ENCODE results near the gene KIF3B.
A peak's percentile ranks its signal among the peaks of the same experiment; 100 is the strongest.

The KIF3B gene

GRCh38 chr20:32294071-32294470, 16.6 kb downstream of the KIF3B start:
- no peak overlapping the region for H3K4me3 ChIP-seq (ENCODE audit: low read length)
- DNase-seq (ENCODE audit: low read depth), result no peak
- no peak for TF ChIP-seq CTCF (IDR thresholded peaks at IDR 0.05; ENCODE audit: insufficient read depth, low read depth, low read length, missing control alignments)

GRCh38 chr20:32296412-32296811, 19.0 kb downstream of the KIF3B start:
- no peak for TF ChIP-seq CTCF (IDR thresholded peaks at IDR 0.05; ENCODE audit: insufficient read depth, low read depth, low read length, missing control alignments)
- no peak for DNase-seq (ENCODE audit: low read depth)
- no peak overlapping the region for H3K4me3 ChIP-seq (ENCODE audit: low read length)

GRCh38 chr20:32296819-32297420, 19.5 kb downstream of the KIF3B start:
- H3K4me3 ChIP-seq (ENCODE audit: low read length), result no peak overlapping the region
- DNase-seq (ENCODE audit: low read depth), result no peak
- no peak for TF ChIP-seq CTCF (IDR thresholded peaks at IDR 0.05; ENCODE audit: insufficient read depth, low read depth, low read length, missing control alignments)

- DNase-seq (ENCODE audit: low read depth), result no peak
- no peak for TF ChIP-seq CTCF (IDR thresholded peaks at IDR 0.05; ENCODE audit: insufficient read depth, low read depth, low read length, missing control alignments)
- no peak overlapping the region for H3K4me3 ChIP-seq (ENCODE audit: low read length)
Measured at GRCh38 chr20:32297439-32297838, 20.0 kb downstream of the KIF3B start.

GRCh38 chr20:32300647-32301046, 23.2 kb downstream of the KIF3B start:
- TF ChIP-seq CTCF (IDR thresholded peaks at IDR 0.05; ENCODE audit: insufficient read depth, low read depth, low read length, missing control alignments), result no peak
- DNase-seq (ENCODE audit: low read depth), result no peak
- H3K4me3 ChIP-seq (ENCODE audit: low read length), result no peak overlapping the region

- no peak for TF ChIP-seq CTCF (IDR thresholded peaks at IDR 0.05; ENCODE audit: insufficient read depth, low read depth, low read length, missing control alignments)
- H3K4me3 ChIP-seq (ENCODE audit: low read length), result no peak overlapping the region
- no peak for DNase-seq (ENCODE audit: low read depth)
Measured at GRCh38 chr20:32301719-32302506, 24.5 kb downstream of the KIF3B start.

GRCh38 chr20:32302507-32302872, 25.0 kb downstream of the KIF3B start:
- DNase-seq (ENCODE audit: low read depth), result peak; percentile 9
- no peak for TF ChIP-seq CTCF (IDR thresholded peaks at IDR 0.05; ENCODE audit: insufficient read depth, low read depth, low read length, missing control alignments)
- H3K4me3 ChIP-seq (ENCODE audit: low read length), result no peak overlapping the region
